LNCAP (cell line): Measurements from ENCODE around the gene C10orf71.

Experiments used
- CTCF ChIP-seq: fragments of 450-650 bp; IDR thresholded peaks from 2 replicates; pipeline ENCODE4 v1.5.1; 2017; ENCODE audit warnings: mild to moderate bottlenecking

The C10orf71 gene

GRCh38 chr10:49347342-49347741, 48.4 kb downstream of the C10orf71 start:
- TF ChIP-seq CTCF, result no peak

GRCh38 chr10:49347827-49348226, 48.9 kb downstream of the C10orf71 start:
- no peak for TF ChIP-seq CTCF

DNA sequence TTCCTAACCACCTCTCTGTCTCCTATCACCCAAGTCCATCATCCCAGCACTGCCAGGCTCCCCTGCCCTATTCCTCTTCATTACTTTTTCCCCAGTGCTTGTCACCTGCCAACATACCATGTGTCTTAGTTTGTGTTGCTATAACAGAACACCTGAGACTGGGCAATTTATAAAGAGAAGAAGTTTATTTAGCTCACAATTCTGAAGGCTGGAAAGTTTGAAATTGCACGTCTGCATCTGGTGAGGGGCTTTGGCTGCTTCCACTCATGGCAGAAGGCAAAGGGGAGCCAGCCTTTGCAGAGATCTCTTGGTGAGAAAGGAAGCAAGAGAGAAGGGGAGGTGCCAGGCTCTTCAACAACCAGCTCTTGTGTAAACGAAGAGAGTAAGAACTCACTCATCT, 49.6 kb downstream of the C10orf71 start:
- TF ChIP-seq CTCF, result no peak

GRCh38 chr10:49349390-49349789, 50.4 kb downstream of the C10orf71 start:
- TF ChIP-seq CTCF, result no peak

- no peak for TF ChIP-seq CTCF
Observed at GRCh38 chr10:49350138-49350537, 51.2 kb downstream of the C10orf71 start.

DNA sequence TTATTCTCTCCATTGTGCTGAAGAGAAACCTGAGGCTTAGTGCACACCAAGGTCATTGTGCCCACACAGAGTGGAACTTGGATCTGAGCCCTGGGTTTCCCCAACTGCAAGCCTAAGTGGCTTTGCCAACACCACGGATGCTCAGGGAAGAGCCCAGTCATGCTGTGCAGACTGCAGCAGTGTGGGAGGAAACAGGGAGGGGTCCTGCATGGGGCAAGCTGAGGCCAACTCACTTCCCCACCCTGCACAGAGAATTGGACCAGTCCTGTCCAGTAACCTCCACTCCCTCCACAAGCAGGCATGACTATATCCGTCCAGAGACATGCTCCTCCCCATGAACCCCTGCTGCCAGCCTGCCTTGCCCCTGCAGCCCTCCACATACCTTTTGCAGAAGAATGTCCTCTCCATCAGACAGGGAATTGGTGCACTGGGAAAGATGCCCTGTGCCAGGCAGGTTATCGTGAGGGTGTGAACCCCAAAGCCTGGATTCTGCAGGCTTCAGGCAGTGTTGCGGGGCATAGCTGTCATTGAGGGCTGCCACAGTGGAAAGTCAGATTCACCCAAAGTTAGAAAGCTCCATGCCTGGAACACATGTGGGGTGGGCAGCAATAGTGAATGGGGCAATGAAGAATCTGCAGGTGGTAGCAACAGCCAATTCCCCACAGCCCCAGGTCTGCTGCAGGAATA, 52.0 kb downstream of the C10orf71 start:
- TF ChIP-seq CTCF, result no peak

- no peak for TF ChIP-seq CTCF
Observed at GRCh38 chr10:49351669-49352068, 52.7 kb downstream of the C10orf71 start.

DNA sequence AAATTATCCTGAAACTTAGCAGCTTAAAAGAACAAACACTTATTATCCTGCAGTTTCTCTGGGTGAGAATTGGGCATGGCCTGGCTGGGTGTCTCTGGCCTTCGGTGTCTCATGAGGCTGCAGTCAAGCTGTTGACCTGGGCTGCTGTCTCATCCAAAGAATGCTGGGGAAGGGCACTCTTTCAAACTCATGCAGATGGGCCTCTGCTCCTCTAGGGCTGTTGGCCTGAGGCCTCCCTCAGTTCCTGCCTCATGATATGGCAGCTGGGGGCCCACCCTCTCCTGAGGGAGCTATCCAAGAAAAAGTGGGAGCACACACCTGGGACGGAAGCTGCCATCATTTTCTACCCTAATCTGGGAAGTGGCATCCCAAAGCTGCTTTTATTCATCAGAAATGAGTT, 53.4 kb downstream of the C10orf71 start:
- no peak for TF ChIP-seq CTCF
